GM21526 (cell line): ENCODE measurements around the gene TSHB.

ENCODE experiments used
- ATAC-seq: cut with Tn5 transposase; IDR thresholded peaks from one replicate; pipeline ENCODE4 v1.9.1; 2021; ENCODE audit warnings: moderate library complexity; ENCODE audit not compliant: unreplicated experiment, low FRiP score

Gene TSHB

GRCh38 chr1:115057661-115058254, 28.1 kb downstream of the TSHB start:
- ATAC-seq = no peak

GRCh38 chr1:115059316-115059715, 29.7 kb downstream of the TSHB start:
- ATAC-seq = no peak

- no peak for ATAC-seq
Measured at GRCh38 chr1:115060501-115060900, 30.9 kb downstream of the TSHB start.

DNA sequence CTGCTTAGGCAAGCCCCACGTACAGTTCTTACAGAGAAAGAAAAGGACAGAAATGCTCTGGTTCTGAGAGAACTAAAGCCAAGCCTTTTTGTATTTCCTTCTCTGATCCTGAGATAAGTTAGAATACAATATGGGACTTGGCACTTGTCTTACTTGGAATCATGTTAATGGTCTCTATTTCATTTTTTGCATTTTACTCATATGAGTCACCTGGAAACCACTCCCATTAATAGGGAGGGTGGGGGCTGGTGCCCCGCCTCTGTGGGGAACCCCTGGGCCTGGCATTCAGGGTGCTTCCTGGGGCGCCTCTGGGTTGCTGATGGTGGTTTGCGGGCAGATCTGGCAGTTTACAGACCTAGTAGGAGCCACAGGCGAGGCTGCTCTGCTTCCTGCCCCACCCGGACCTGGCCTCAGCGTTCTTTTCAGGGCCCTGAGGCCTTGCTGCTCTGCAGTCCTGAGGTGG, 32.9 kb downstream of the TSHB start:
- ATAC-seq = peak; percentile 69

DNA sequence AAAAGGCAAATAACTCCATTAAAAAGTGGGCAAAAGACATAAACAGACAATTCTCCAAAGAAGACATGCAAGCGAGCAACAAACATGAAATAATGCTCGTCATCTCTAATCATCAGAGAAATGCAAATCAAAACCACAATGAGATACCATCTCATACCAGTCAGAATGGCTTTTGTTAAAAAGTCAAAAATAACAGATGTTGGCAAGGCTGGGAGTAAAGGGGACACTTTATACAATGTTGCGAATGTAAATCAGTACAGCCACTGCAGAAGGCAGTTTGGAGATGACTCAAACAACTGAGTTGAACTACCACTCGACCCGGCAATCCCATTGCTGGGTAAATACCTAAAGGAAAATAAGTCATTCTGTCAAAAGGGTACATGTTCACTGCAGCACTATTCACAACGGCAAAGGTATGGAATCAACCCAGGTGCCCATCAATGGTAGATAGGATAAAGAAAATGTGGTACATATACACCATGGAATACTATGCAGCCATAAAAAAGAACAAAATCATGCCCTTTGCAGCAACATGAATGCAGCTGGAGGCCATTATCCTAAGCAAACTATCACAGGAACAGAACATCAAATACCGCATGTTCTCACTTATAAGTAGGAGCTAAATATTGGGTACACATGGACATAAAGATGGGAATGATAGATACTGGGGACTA, 33.7 kb downstream of the TSHB start:
- no peak for ATAC-seq

GRCh38 chr1:115064461-115064860, 34.8 kb downstream of the TSHB start:
- ATAC-seq = no peak

- no peak for ATAC-seq
Measured at GRCh38 chr1:115065021-115065420, 35.4 kb downstream of the TSHB start.

GRCh38 chr1:115067161-115067859, 37.7 kb downstream of the TSHB start:
- no peak for ATAC-seq

- ATAC-seq = no peak
Measured at GRCh38 chr1:115068826-115069585, 39.4 kb downstream of the TSHB start.

GRCh38 chr1:115069659-115070308, 40.2 kb downstream of the TSHB start:
- ATAC-seq = no peak

DNA sequence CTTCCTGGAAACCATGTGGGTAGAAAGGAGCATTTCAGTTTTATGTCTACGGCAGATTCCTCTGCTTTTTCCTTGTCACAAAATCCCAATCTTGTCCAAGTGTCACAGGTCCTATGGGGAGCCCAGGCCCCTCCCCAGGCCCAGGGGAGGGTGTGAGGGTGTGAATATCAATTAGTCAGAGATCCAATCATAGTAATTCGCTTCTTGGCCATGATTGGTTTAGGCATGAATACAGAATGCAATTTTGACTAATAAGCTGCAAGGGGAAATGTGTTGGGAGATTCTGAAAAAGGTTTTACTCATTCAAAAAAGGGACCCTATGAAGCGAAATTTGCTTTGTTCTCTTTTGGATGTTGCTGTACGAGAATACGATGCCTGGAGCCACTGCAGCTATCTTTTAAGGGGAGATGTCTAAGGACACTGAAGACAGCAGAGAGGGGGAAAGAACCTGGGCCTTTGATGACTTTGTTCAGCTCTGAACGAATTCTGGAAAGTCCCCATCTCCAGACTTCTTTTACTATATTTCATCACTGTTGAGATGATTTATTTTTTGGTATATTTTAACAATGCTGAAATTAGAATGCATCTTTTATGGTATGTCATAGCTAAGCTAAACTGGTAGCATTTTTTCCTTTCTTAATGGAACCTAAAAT, 41.5 kb downstream of the TSHB start:
- ATAC-seq = no peak

DNA sequence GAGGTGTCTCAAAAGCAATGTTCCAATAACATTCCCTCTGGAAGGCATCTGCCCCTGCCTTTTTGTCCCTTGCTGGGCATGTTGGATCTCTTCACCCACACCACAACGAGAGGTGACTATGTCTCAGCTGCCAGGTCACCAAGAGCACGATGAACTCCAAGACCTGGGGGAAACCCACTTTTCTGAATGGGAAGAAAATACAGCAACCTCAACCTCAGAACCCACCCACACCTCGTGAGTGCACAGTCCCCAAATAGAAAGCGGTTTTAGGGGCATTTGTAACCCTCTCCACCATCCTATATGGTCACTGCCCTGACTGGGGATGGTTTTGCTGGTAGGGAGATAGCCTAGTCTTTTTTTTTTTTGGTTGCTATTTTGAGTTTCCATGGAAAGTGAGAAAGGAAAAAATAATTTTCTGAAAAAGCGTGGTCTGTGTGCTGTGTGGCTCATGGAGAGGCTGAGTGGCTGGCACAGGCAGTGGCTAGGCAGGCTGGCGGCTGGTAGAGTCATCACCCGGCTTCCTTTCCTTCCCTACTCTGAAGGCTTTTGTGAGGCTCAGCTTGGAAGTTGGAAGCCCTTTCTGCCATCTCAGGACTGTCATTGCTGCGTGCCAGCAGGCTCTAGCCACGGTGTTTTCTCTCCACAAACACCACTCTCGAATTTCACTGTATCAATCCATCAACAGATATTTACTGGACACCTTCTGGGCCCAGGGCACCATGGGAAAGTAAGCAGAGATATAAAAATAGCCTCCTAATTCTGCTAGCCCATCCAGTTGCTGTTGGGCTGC, 43.9 kb downstream of the TSHB start:
- ATAC-seq = no peak

- no peak for ATAC-seq
Measured at GRCh38 chr1:115074839-115075534, 45.4 kb downstream of the TSHB start.

GRCh38 chr1:115076384-115076915, 46.8 kb downstream of the TSHB start:
- ATAC-seq = no peak

DNA sequence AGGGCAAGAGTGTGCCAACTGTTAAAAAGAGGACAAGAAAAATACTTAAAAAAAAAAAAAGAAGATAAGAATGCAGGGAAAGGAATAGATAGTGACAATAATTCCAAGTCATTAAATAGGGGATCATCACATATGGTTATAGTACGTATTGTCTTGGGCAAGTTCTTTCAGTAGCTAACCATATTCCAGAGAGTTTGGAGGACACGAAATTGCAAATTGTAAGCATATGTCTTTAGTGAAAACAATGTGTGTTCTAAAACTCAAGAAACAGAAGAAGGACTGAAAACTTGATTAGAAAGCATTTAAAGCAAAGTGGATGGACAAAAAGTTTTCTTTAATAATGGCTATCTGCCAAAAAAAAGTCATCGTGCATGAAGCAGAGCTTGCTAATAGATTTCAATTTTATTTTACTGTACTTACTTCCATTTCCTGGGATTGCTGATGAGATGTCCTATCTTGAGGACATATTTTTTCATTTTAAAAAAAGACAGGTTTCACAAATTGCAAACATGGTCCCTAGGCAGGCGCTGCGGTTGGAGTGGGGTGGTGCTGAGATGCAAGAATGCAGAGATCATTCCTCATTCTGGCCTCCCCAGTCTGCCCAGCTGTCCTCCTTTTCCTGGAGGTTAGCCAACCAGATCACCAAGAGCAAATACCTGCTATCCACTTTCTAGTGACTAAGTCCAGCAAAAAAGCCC, 47.8 kb downstream of the TSHB start:
- ATAC-seq = no peak

DNA sequence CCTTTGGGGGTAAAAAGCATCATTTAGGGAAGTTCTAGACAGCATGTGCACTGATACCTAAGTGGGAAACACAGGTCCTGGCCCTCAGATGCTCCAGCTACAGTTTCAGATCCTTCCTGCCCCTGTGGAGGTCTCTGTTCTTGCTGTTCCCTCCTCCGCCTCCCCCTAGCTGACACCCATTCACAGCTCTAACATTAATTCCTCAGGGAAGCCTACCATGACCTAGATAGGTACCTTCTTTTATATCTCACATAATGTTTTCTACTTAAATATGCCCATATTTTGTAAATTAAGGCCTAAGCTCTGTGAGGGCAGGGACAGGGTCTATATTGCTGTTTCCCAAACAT, 48.3 kb downstream of the TSHB start:
- no peak for ATAC-seq

DNA sequence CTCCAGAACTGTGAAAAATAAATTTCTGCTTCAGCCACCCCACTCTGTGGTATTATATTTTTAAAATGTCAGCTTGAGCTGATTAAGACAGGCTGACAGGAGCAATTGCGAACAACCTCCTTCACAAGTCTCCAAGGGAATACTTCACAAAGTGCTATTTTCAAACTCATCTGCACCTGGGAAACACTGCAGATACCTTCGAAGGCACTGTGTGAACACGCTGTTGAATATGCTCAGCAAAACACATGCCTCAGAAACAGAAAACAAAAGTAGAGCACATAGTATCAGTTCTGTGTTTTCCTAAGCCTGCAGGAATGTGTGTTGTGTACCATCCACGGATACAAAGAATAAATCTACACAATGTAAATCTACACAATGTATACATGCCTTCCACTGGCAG, 49.1 kb downstream of the TSHB start:
- no peak for ATAC-seq

DNA sequence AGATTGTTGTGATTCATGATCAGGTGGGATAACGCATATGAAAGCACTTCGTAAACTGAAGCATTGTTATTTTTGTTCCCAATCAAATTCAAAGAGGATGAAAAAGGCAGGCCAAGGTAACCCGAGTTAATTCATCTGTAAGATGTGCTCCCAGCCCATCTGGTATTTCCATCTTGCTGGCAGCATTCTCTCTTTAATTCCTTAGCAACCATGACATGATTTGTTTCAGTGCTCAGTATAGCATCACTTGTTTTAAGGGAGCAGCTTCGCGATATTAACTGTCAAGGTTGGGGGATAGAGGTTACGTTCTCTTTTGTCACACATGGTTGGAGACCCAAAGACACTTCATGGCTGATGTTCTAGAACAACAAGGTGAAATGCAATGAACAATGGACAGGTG, 53.3 kb downstream of the TSHB start:
- ATAC-seq = no peak
